GM12873 (cell line): ENCODE measurements around the gene LIPA.

Experiments used
- TF ChIP-seq, protein P1 (sequence below): IDR thresholded peaks from 2 replicates; pipeline ENCODE4 v1.5.1; 2012; ENCODE audit warnings: low read depth, mild to moderate bottlenecking, moderate library complexity, low read length, control low read depth; ENCODE audit not compliant: insufficient read depth; ENCODE audit errors: missing control alignments

The LIPA gene

DNA sequence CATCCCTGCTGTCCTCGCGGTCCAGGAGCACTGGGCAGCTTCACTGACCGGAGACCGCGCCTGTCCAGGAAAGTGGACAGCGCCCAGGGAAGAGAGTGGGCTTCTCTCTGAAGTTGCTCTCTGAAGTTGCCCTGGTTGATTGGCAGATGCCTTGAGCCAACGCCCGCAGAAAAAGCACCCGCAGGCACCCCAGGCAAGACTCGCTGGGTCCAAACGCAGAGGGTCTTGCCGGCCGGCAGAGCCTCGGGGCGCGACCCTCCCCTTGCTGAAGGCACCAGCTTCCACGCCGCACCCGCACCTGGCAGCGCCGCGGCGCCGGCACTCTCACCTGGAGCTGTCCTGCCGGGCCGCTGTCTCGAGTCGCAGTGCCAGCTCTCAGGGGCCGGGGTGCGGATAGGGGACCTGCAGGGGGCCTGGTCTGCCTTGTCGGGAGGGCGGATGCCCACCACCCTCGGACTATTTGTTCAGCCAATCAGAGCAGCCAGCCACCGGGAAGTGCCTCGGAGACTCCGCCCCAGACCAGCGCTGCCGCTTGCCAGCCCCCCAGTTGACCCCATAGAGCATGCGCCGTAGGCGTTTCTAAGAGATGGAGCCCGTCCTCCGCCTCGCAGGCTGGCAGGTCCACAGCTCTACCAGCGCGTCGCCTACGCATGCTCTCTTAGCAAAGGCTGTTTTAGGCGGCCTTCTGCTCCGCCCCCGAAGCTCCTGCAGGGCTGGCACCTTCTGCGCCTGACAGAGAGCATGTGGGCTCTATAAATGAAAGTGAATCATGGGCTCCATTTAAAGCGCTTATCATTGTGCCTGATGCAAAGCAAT is at the start of gene LIPA:
TSS of gene LIPA (minus strand) at position 367 of the 816 bp plus-strand sequence. CDS start 4,127 bp downstream, outside the sequence.
- TF ChIP-seq, protein P1, sequence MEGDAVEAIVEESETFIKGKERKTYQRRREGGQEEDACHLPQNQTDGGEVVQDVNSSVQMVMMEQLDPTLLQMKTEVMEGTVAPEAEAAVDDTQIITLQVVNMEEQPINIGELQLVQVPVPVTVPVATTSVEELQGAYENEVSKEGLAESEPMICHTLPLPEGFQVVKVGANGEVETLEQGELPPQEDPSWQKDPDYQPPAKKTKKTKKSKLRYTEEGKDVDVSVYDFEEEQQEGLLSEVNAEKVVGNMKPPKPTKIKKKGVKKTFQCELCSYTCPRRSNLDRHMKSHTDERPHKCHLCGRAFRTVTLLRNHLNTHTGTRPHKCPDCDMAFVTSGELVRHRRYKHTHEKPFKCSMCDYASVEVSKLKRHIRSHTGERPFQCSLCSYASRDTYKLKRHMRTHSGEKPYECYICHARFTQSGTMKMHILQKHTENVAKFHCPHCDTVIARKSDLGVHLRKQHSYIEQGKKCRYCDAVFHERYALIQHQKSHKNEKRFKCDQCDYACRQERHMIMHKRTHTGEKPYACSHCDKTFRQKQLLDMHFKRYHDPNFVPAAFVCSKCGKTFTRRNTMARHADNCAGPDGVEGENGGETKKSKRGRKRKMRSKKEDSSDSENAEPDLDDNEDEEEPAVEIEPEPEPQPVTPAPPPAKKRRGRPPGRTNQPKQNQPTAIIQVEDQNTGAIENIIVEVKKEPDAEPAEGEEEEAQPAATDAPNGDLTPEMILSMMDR, result no peak

DNA sequence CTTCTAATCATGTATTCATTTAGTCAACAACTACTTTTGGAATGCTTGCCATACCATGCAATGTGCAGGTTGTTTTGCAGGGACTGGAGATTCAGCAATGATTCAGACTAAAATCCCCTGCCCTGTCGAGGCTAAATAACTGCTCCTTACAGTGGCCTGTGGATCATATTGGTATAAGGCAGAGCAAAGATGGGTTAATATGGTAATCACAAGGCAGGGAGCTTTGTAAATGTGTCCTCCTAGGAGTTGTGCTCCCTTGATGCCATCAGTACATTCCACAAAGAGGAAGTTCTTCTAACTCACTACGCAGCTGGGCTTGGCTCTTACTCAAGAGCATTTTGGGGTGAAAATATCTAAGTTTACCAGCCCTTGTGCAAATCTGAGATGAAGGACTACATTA is 49.7 kb upstream of the LIPA start:
- TF ChIP-seq, protein P1, result no peak

DNA sequence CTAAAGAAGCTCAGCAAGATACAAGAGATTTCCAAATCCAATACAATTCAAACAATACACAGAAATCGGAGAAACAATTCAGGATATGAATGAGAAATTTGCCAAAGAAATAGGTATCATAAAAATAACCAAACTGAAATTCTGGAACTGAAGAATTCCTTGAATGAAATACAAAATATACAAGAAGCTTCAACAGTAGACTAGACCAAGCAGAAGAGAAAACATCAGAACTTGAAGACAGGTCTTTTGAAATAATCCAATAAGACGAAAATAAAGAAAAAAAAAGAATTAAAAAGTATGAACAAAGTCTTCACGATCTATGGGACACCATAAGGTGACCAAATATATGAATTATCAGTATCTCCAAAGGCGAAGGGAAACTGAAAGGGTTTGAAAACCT is 47.5 kb upstream of the LIPA start:
- TF ChIP-seq, protein P1, result no peak

- TF ChIP-seq, protein P1, result no peak
Observed at GRCh38 chr10:89297791-89298190, 46.2 kb upstream of the LIPA start.

GRCh38 chr10:89297356-89297755 is 45.8 kb upstream of the LIPA start:
- TF ChIP-seq, protein P1, result no peak

GRCh38 chr10:89296220-89296648 is 44.7 kb upstream of the LIPA start:
- TF ChIP-seq, protein P1, result no peak

- TF ChIP-seq, protein P1, result no peak
Observed at GRCh38 chr10:89295597-89295996, 44.0 kb upstream of the LIPA start.
